Body of pancreas (tissue), 4 donors: ENCODE measurements around the gene VAV2. TPM values are rescaled to one million over a fixed set of nuclear protein-coding genes. Genes with fewer than 3 reads are reported as not detected.

Source experiments
- ATAC-seq: fragments of 150-250 bp; one replicate; pipeline ENCODE4 v1.9.1; 2016
- DNase-seq, 4 donors: peaks; one replicate each; pipeline ENCODE4 v3.0.0-alpha.2; 2019
- H3K27ac ChIP-seq, 4 donors: fragments of 200-600 bp; sonication (generic); 1 replicate in 3 of 4; 2 replicates in 1 of 4; pipeline versions ENCODE4 v1.5.1 to v1.6.1; 2016 to 2019; ENCODE audit warnings: mild to moderate bottlenecking in 1 of 4, mixed read lengths in 1 of 4, moderate library complexity in 1 of 4
- H3K27me3 ChIP-seq, 2 donors: fragments of 200-600 bp; sonication (generic); one replicate each; pipeline ENCODE4 v1.6.0; 2016; ENCODE audit warnings: mild to moderate bottlenecking in 1 of 2
- H3K36me3 ChIP-seq, 2 donors: fragments of 200-600 bp; sonication (generic); replicated peaks in 1 of 2; 2 replicates each; pipeline ENCODE4 v1.5.1; 2016; ENCODE audit warnings: low read depth in 2 of 2; ENCODE audit not compliant: insufficient read depth in 1 of 2
- H3K4me1 ChIP-seq: fragments of 200-600 bp; sonication (generic); one replicate; pipeline ENCODE4 v1.6.0; 2016
- H3K4me3 ChIP-seq, 2 donors: fragments of 200-600 bp; sonication (generic); 1 replicate in 1 of 2; 2 replicates in 1 of 2; pipeline ENCODE4 v1.5.1; 2016 to 2019
- H3K9me3 ChIP-seq, 3 donors: fragments of 200-600 bp; sonication (generic); 1 replicate in 2 of 3; 2 replicates in 1 of 3; pipeline ENCODE4 v1.5.1; 2016
- POLR2A ChIP-seq, 3 donors: fragments of 450-650 bp; IDR thresholded peaks; one replicate each; pipeline ENCODE4 v1.6.1; 2016; ENCODE audit warnings: antibody characterized with exemption in 3 of 3, mild to moderate bottlenecking in 2 of 3
- WGBS, 2 donors: methylation state at CpG; one replicate each; pipeline ENCODE4 v1.1.5; 2017; 5-methylcytosine and 5-hydroxymethylcytosine counted together
- intact Hi-C: fragments of 100-400 bp; cut with DNase I; formaldehyde crosslinking; loops from one replicate; pipeline ENCODE4 v1.15.1; 2023
- total RNA-seq, 2 donors: library from RNA; depleted of rRNA; stranded (reverse); fragments of >200 nt; gene quantifications; one replicate each; pipeline ENCODE4 v1.1.0, GENCODE V29; 2016
- TF ChIP-seq, protein P1 (sequence below), 7 experiments: fragments of 450-650 bp in 4 of 7; fragments of 200-600 bp in 3 of 7; sonication (generic) in 3 of 7; IDR thresholded peaks; one replicate each; pipeline ENCODE4 v1.5.1; 2016 to 2019; ENCODE audit warnings: antibody characterized with exemption in 7 of 7

VAV2 gene
- total RNA-seq, 2 donors from 2014 or later = 31.6 to 32.3 TPM

DNA sequence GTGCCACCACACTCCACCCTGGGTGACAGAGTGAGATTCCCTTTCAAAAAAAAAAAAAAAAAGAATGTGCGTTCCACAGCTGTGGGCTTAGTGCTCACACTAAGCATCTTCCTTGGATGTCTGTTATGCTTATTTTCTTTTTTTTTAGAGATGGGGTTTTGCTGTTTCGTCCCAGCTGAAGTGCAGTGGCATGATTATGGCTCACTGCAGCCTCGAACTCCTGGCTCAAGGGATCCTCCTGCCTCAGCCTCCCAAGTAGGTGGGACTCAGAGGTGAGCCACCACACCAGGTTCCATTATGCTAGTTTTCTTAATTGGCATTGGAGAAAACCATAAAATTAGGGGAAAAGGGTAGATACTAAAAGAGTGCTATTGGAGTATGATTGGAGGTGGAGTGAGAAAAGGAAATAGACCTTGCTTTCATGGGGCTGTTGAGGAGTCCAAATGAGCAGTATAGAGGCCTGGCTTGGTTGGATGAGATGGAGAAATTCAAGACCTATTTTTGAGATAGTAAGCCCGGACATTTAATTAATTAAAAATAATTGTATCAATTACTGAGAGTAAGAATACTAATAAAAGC, 32.2 kb upstream of the VAV2 start:
- DNase-seq (no peak), ATAC-seq (no peak)
- Histone ChIP-seq H3K27ac (peak overlapping the region in 1 of 4 donors; percentile 62), H3K4me3 (no peak overlapping the region), H3K9me3 (no peaks in the 10 kb centered on the region), H3K36me3 (no peaks in the 10 kb centered on the region), H3K4me1 (peaks cover 7% of the 10 kb centered on the region), H3K27me3 (no peaks in the 10 kb centered on the region)
- intact Hi-C loops = no loop called here
- TF ChIP-seq, protein P1, sequence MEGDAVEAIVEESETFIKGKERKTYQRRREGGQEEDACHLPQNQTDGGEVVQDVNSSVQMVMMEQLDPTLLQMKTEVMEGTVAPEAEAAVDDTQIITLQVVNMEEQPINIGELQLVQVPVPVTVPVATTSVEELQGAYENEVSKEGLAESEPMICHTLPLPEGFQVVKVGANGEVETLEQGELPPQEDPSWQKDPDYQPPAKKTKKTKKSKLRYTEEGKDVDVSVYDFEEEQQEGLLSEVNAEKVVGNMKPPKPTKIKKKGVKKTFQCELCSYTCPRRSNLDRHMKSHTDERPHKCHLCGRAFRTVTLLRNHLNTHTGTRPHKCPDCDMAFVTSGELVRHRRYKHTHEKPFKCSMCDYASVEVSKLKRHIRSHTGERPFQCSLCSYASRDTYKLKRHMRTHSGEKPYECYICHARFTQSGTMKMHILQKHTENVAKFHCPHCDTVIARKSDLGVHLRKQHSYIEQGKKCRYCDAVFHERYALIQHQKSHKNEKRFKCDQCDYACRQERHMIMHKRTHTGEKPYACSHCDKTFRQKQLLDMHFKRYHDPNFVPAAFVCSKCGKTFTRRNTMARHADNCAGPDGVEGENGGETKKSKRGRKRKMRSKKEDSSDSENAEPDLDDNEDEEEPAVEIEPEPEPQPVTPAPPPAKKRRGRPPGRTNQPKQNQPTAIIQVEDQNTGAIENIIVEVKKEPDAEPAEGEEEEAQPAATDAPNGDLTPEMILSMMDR (IDR thresholded peaks at IDR 0.05) = no peak
- no peak for TF ChIP-seq POLR2A (IDR thresholded peaks at IDR 0.05)
- 71 to 75% methylated on average over 4 of the region's 4 CpGs for WGBS, 2 donors

DNA sequence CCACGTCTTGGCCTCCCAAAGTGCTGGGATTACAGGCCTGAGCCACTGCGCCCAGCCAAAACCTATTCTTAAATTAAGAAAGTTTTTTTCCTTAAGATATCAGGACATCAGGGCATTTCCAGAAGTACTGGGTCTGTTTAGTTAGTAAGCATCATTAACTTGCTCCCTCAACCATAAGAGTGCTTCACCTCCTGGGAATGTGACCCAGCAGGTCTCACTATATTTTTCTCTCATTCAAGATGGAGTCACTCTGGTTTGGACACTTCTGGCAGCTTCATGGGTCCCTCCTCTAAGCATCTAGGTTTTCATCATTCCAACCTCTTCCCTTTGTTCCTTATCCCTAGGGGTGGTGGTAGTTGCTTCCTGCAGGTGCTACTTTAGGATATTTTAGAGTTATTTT, 22.8 kb upstream of the VAV2 start:
- 93 to 96% methylated on average over 2 of the region's 2 CpGs for WGBS, 2 donors
- H3K9me3 ChIP-seq = no peaks in the 10 kb centered on the region
- ATAC-seq (no peak), DNase-seq (no peak)
- TF ChIP-seq, protein P1 (IDR thresholded peaks at IDR 0.05) = no peak
- no peak for TF ChIP-seq POLR2A (IDR thresholded peaks at IDR 0.05)
- no peak overlapping the region for H3K27ac ChIP-seq
- no peaks in the 10 kb centered on the region for H3K27me3 ChIP-seq
- H3K4me3 ChIP-seq = no peak overlapping the region
- intact Hi-C loops = no loop called here
- H3K4me1 ChIP-seq = peaks cover 10% of the 10 kb centered on the region
- H3K36me3 ChIP-seq = no peaks in the 10 kb centered on the region

DNA sequence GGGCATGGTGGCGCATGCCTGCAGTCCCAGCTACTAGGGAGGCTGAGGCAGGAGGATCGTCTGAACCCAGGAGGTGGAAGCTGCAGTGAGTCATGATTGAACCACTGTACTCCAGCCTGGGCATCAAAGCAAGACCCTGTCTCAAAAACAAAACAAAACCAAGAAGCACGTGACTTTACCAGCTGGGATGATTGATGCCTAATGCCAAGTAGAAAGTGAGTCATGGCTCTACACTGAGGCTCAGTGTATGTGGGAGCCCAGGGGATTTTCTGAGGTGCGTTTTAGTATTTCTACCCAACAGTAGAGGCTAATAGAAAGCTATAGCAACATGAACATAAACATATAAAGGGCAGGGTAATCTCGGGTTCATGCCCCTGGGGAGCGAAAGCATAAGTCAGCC, 19.3 kb upstream of the VAV2 start:
- no peak overlapping the region for H3K27ac ChIP-seq
- ATAC-seq (no peak), DNase-seq (no peak)
- H3K4me3 ChIP-seq = no peak overlapping the region
- WGBS, 2 donors = 75 to 84% methylated on average over 6 of the region's 6 CpGs
- no peaks in the 10 kb centered on the region for H3K9me3 ChIP-seq
- H3K36me3 ChIP-seq = no peaks in the 10 kb centered on the region
- H3K27me3 ChIP-seq = no peaks in the 10 kb centered on the region
- peaks cover 10% of the 10 kb centered on the region for H3K4me1 ChIP-seq
- intact Hi-C loops = no loop called here
- TF ChIP-seq, protein P1 (IDR thresholded peaks at IDR 0.05) = no peak
- no peak for TF ChIP-seq POLR2A (IDR thresholded peaks at IDR 0.05)

DNA sequence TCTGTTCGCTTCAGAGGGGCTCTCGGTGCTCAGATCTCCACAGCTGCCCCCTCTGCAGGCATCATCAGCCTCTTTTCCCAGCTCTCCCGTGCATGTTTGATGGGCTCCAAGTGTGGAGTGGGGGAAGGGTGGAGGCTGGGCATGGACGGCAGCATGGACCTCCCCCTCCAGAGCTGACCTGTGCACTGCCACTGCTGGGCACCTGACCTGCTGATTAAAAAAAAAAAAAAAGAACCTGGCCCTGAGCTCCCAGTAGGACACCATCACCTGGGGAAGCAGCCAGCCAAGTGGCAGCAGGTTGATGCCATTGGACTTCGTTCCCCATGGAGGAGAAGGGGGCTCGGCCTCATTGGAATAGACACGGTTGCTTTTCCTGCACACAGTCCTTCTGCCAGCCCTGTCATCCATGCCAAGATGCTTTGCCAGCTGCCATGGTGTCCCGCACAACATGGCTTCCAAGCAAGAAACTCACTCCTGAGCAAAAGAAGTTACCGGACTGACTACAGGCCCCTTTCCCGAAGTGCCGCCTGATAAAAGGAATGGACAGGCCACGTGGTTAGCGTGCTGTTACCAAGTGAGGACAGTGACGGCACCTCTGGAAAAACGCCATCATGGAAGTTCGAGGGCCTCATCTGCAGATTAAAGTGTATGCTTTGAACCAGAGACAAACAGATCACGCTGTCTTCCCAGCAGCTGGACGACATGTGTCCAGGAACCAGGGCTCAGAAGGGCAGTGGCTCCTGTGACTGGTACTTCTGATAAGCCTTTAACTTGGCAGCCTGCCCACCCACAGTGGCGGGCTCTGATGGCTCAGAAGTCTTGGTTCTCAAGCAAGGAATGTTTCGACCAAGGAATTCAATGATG, 18.4 kb upstream of the VAV2 start:
- intact Hi-C loops = no loop called here
- WGBS, 2 donors = 47 to 52% methylated on average over 16 to 20 of the region's 20 CpGs
- DNase-seq (peak; percentile 56 to 80 (median 68)), ATAC-seq (peak; percentile 52)
- H3K4me1 ChIP-seq = peaks cover 10% of the 10 kb centered on the region
- H3K9me3 ChIP-seq = no peaks in the 10 kb centered on the region
- no peaks in the 10 kb centered on the region for H3K36me3 ChIP-seq
- no peak overlapping the region for H3K4me3 ChIP-seq
- H3K27me3 ChIP-seq = no peaks in the 10 kb centered on the region
- no peak overlapping the region for H3K27ac ChIP-seq
- TF ChIP-seq, protein P1 (IDR thresholded peaks at IDR 0.05) = no peak
- TF ChIP-seq POLR2A (IDR thresholded peaks at IDR 0.05) = no peak
